Left cardiac atrium (tissue), 2 donors: ENCODE data around the gene AGBL5. TPM values are rescaled to one million over a fixed set of nuclear protein-coding genes. Genes with fewer than 3 reads are reported as not detected.

Source experiments
- total RNA-seq, 2 donors: library from RNA; stranded (reverse); fragmentation: NEBNext Ultra II Directional; extraction: Animal tissue kit (Norgen Biotek cat#: 25700); gene quantifications; one replicate each; pipeline ENCODE4 v1.2.1, GENCODE V29; 2021
- donor health status: DM: no; HTN: yes; CAD: no; lungs with severe emphysema.
- donor health status: DM: yes; HTN: yes; CAD: no.

The AGBL5 gene
- total RNA-seq, 2 donors from 2014 or later: 8.4 to 12.0 TPM

Other genes starting within 250 kb of the AGBL5 start
- gene DPYSL5, start 203.5 kb upstream of the AGBL5 start, total RNA-seq: not detected
- gene MAPRE3, start 81.0 kb upstream of the AGBL5 start, total RNA-seq: 10 to 100 TPM; 35.3 to 43.1 TPM
- 10 to 100 TPM; 39.1 to 66.5 TPM for gene TMEM214, start 18.7 kb upstream of the AGBL5 start, total RNA-seq
- gene OST4, start 20.0 kb downstream of the AGBL5 start, total RNA-seq: 100 to 1,000 TPM; 364 to 404 TPM
- gene EMILIN1, start 26.9 kb downstream of the AGBL5 start, total RNA-seq: 10 to 100 TPM; 41.1 to 46.6 TPM
- 1 to 10 TPM; 3.0 to 4.3 TPM for gene KHK, start 35.1 kb downstream of the AGBL5 start, total RNA-seq
- gene CGREF1, start 67.5 kb downstream of the AGBL5 start, total RNA-seq: 1 to 10 TPM; 5.6 to 5.9 TPM
- 1 to 10 TPM; 1.1 to 3.2 TPM for gene ABHD1, start 72.1 kb downstream of the AGBL5 start, total RNA-seq
- 10 to 100 TPM; 50.1 to 51.5 TPM for gene PREB, start 83.0 kb downstream of the AGBL5 start, total RNA-seq
- not detected for gene PRR30, start 87.7 kb downstream of the AGBL5 start, total RNA-seq
- gene TCF23, start 97.3 kb downstream of the AGBL5 start, total RNA-seq: under 1 TPM in 1 of 2 donors, not detected in 1; 0.24 TPM
- gene ATRAID, start 160.4 kb downstream of the AGBL5 start, total RNA-seq: 100 to 1,000 TPM; 106 to 125 TPM
- gene SLC5A6, start 160.6 kb downstream of the AGBL5 start, total RNA-seq: 10 to 100 TPM; 20.0 to 21.4 TPM
- 10 to 100 TPM; 12.7 to 15.2 TPM for gene CAD, start 165.7 kb downstream of the AGBL5 start, total RNA-seq
- 1 to 10 TPM; 4.8 to 5.7 TPM for gene SLC30A3, start 211.4 kb downstream of the AGBL5 start, total RNA-seq
- under 1 TPM; 0.41 to 0.71 TPM for gene DNAJC5G, start 223.8 kb downstream of the AGBL5 start, total RNA-seq
- 100 to 1,000 TPM in 1 of 2 donors, 10 to 100 TPM in 1; 92.1 to 105 TPM for gene TRIM54, start 230.8 kb downstream of the AGBL5 start, total RNA-seq